DOHH2 (cell line): ENCODE results near the gene SLC2A13.

Source experiments
- H3F3A ChIP-seq: fragments of 200-600 bp; sonication (generic), shearing (Covaris generic); 2 replicates; pipeline ENCODE4 v1.6.0; 2016; ENCODE audit warnings: antibody characterized with exemption, mild to moderate bottlenecking; ENCODE audit not compliant: control insufficient read depth, insufficient read depth
- H3K27ac ChIP-seq: fragments of 200-600 bp; sonication (generic); 2 replicates; pipeline ENCODE4 v1.5.1; 2014; ENCODE audit warnings: low read depth, mild to moderate bottlenecking, low read length, moderate library complexity
- H3K27me3 ChIP-seq: fragments of 200-600 bp; sonication (generic); 2 replicates; pipeline ENCODE4 v1.6.1; 2014; ENCODE audit warnings: mild to moderate bottlenecking, low read length, mixed read lengths; ENCODE audit not compliant: control insufficient read depth
- H3K36me3 ChIP-seq: fragments of 200-600 bp; sonication (generic); 2 replicates; pipeline ENCODE4 v1.6.1; 2014; ENCODE audit warnings: mild to moderate bottlenecking, low read length, moderate library complexity, mixed read lengths; ENCODE audit not compliant: control insufficient read depth
- H3K4me1 ChIP-seq: fragments of 200-600 bp; sonication (generic); 2 replicates; pipeline ENCODE4 v1.6.1; 2014; ENCODE audit warnings: mild to moderate bottlenecking, low read length, mixed read lengths; ENCODE audit not compliant: control insufficient read depth
- H3K4me2 ChIP-seq: fragments of 200-600 bp; sonication (generic); 2 replicates; pipeline ENCODE4 v1.6.0; 2014; ENCODE audit warnings: mild to moderate bottlenecking, low read length, moderate library complexity
- H3K4me3 ChIP-seq: fragments of 200-600 bp; sonication (generic); 2 replicates; pipeline ENCODE4 v1.5.1; 2014; ENCODE audit warnings: mild to moderate bottlenecking, low read length, mixed read lengths
- H3K79me2 ChIP-seq: fragments of 200-600 bp; sonication (generic); 2 replicates; pipeline ENCODE4 v1.6.1; 2014; ENCODE audit warnings: mild to moderate bottlenecking, low read length, mixed read lengths; ENCODE audit not compliant: control insufficient read depth
- H3K9me2 ChIP-seq: fragments of 200-600 bp; sonication (generic); replicated peaks from 2 replicates; pipeline ENCODE4 v1.6.1; 2014; ENCODE audit warnings: mild to moderate bottlenecking, low read length, mixed read lengths; ENCODE audit not compliant: control insufficient read depth
- H3K9me3 ChIP-seq: fragments of 200-600 bp; sonication (generic); 2 replicates; pipeline ENCODE4 v1.6.1; 2014; ENCODE audit warnings: antibody characterized with exemption, low read length, mixed read lengths; ENCODE audit not compliant: control insufficient read depth, insufficient read depth
- H4K20me1 ChIP-seq: fragments of 200-600 bp; sonication (generic); 2 replicates; pipeline ENCODE4 v1.6.0; 2014; ENCODE audit warnings: low read depth, mild to moderate bottlenecking, antibody characterized with exemption, low read length, moderate library complexity; ENCODE audit not compliant: control insufficient read depth, insufficient read depth
- CTCF ChIP-seq: fragments of 200-600 bp; sonication (generic); IDR thresholded peaks from one replicate; pipeline ENCODE4 v1.5.1; 2014; ENCODE audit warnings: antibody characterized with exemption, mild to moderate bottlenecking, low read depth, low read length; ENCODE audit not compliant: poor library complexity, severe bottlenecking
- EZH2phosphoT487 ChIP-seq: fragments of 200-600 bp; sonication (generic); IDR thresholded peaks from 2 replicates; pipeline ENCODE4 v1.6.1; 2017; ENCODE audit warnings: borderline replicate concordance, mild to moderate bottlenecking, antibody characterized with exemption, low read length, moderate library complexity, mixed read lengths

The SLC2A13 gene

DNA sequence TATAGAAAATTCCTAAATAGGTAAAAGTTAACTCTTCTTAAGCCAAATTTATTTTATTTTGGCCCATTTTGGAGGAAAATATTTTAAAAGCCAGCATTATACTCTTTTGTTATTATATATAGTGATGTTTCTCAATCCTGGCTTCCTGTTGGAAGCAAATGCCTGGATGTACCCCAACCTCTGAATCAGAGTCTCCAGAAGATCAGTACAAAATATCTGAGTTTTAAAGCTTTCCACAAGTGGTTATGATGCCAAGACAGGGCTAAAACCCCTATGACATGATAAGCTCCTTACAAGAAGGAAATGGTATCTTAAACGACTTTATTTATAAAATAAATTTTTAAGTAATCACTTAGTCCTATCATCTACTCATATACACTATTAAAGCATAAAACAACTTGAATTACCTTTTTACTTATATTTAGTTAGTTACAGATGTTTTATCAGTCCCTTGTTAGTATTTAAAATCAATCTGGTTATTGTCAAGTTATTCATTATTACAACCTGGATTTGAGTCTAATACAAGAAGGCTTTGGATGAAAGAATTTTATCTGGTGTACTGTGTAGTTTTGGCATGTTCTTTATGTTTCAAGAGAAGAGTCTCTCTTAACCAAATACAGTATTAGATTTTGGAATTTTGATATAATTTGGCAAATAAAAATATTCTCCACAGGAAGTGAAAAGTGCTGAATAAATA is 238.1 kb downstream of the SLC2A13 start:
- no peaks in the 10 kb centered on the region for H3K79me2 ChIP-seq
- no peaks in the 10 kb centered on the region for H3K9me2 ChIP-seq
- no peaks in the 10 kb centered on the region for H3K27me3 ChIP-seq
- H3F3A ChIP-seq: no peaks in the 10 kb centered on the region
- no peaks in the 10 kb centered on the region for H3K4me1 ChIP-seq
- no peaks in the 10 kb centered on the region for H3K9me3 ChIP-seq
- H3K4me2 ChIP-seq: no peak overlapping the region
- no peaks in the 10 kb centered on the region for H3K36me3 ChIP-seq
- no peak for TF ChIP-seq EZH2phosphoT487
- no peak for TF ChIP-seq CTCF
- no peak overlapping the region for H3K27ac ChIP-seq
- no peak overlapping the region for H3K4me3 ChIP-seq
- H4K20me1 ChIP-seq: no peaks in the 10 kb centered on the region

GRCh38 chr12:39866135-39866534 is 239.7 kb downstream of the SLC2A13 start:
- Histone ChIP-seq H3K4me1 (no peaks in the 10 kb centered on the region), H3K27ac (no peak overlapping the region), H3K9me2 (no peaks in the 10 kb centered on the region), H3F3A (no peaks in the 10 kb centered on the region), H3K36me3 (no peaks in the 10 kb centered on the region), H3K4me2 (no peak overlapping the region), H3K4me3 (no peak overlapping the region), H3K79me2 (no peaks in the 10 kb centered on the region), H4K20me1 (no peaks in the 10 kb centered on the region), H3K9me3 (no peaks in the 10 kb centered on the region), H3K27me3 (no peaks in the 10 kb centered on the region)
- TF ChIP-seq EZH2phosphoT487 (no peak), CTCF (no peak)

DNA sequence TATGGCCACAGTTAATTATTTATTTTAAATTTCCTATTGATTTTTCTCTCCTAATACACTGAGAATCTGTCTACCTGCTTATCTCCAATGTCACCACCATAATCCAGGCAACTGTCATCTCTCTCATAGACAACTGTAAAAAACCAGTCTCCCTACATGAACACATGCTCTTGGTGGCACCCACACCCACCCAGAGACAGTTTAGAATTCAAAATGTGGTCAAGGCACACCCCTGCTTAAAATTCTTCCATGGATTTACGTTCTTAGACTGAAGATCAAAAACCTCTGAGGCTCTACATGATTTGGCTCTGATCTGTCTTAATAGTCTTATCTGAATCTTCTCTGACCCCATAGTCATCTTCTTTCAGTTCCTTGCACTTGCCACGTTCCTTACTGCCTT is 245.2 kb downstream of the SLC2A13 start:
- no peak for TF ChIP-seq EZH2phosphoT487
- no peak for TF ChIP-seq CTCF

More for the DNA sequence above, 245.2 kb downstream of the SLC2A13 start:
- H3F3A ChIP-seq: no peaks in the 10 kb centered on the region
- H3K27ac ChIP-seq: no peak overlapping the region
- H3K9me2 ChIP-seq: no peaks in the 10 kb centered on the region
- no peaks in the 10 kb centered on the region for H3K27me3 ChIP-seq
- H3K79me2 ChIP-seq: no peaks in the 10 kb centered on the region
- H4K20me1 ChIP-seq: no peaks in the 10 kb centered on the region
- no peaks in the 10 kb centered on the region for H3K4me1 ChIP-seq
- no peak overlapping the region for H3K4me2 ChIP-seq
- no peaks in the 10 kb centered on the region for H3K9me3 ChIP-seq
- no peak overlapping the region for H3K4me3 ChIP-seq
- H3K36me3 ChIP-seq: no peaks in the 10 kb centered on the region
